HL-60/S4 (cell line): Measurements from ENCODE around the gene RAB27B.
"Not testable (repeated sequence)": the region's sequence is repeated elsewhere in the genome, so short reads cannot be mapped to it uniquely, and the experiment has no call there.

ENCODE experiments used
- in situ Hi-C: fragments of 300-500 bp; cut with MboI; formaldehyde crosslinking; loops from 2 replicates; pipeline ENCODE4 v1.14.3; 2022; ENCODE audit warnings: low sequenced_read_pairs

Gene RAB27B

GRCh38 chr18:54813977-54814565 lies 14.2 kb upstream of the RAB27B start:
- in situ Hi-C loops = no loop called here

- in situ Hi-C loops = no loop called here
Measured at GRCh38 chr18:54815086-54815485, 13.2 kb upstream of the RAB27B start.

- in situ Hi-C loops = not testable (repeated sequence)
Measured at GRCh38 chr18:54820785-54821275, 7.4 kb upstream of the RAB27B start.

GRCh38 chr18:54822872-54823845 lies 5.1 kb upstream of the RAB27B start:
- in situ Hi-C loops = no loop called here

- in situ Hi-C loops = no loop called here
Measured at GRCh38 chr18:54824761-54825160, 3.5 kb upstream of the RAB27B start.

GRCh38 chr18:54825601-54826344 lies 2.5 kb upstream of the RAB27B start:
- in situ Hi-C loops = no loop called here

- in situ Hi-C loops = no loop called here
Measured at GRCh38 chr18:54828986-54829385, 709 bp downstream of the RAB27B start.

GRCh38 chr18:54829856-54830255 lies 1.6 kb downstream of the RAB27B start:
- in situ Hi-C loops = no loop called here

- in situ Hi-C loops = no loop called here
Measured at GRCh38 chr18:54830260-54830659, 2.0 kb downstream of the RAB27B start.

GRCh38 chr18:54830866-54831265 lies 2.6 kb downstream of the RAB27B start:
- in situ Hi-C loops = no loop called here

GRCh38 chr18:54835944-54836343 lies 7.7 kb downstream of the RAB27B start:
- in situ Hi-C loops = no loop called here

GRCh38 chr18:54843314-54843713 lies 15.0 kb downstream of the RAB27B start:
- in situ Hi-C loops = no loop called here

GRCh38 chr18:54845787-54846186 lies 17.5 kb downstream of the RAB27B start:
- in situ Hi-C loops = no loop called here

GRCh38 chr18:54848121-54848520 lies 19.8 kb downstream of the RAB27B start:
- in situ Hi-C loops = no loop called here

- in situ Hi-C loops = no loop called here
Measured at GRCh38 chr18:54849683-54850082, 21.4 kb downstream of the RAB27B start.

- in situ Hi-C loops = no loop called here
Measured at GRCh38 chr18:54850598-54850997, 22.3 kb downstream of the RAB27B start.

GRCh38 chr18:54852780-54853675 lies 24.8 kb downstream of the RAB27B start:
- in situ Hi-C loops = no loop called here

GRCh38 chr18:54855050-54855449 lies 26.8 kb downstream of the RAB27B start:
- in situ Hi-C loops = not testable (repeated sequence)

- in situ Hi-C loops = no loop called here
Measured at GRCh38 chr18:54856105-54856646, 27.9 kb downstream of the RAB27B start.

GRCh38 chr18:54857499-54857898 lies 29.2 kb downstream of the RAB27B start:
- in situ Hi-C loops = no loop called here
